Measurements from ENCODE around the gene NDUFAF3.
A peak's percentile ranks its signal among the peaks of the same experiment; 100 is the strongest.

The NDUFAF3 gene

DNA sequence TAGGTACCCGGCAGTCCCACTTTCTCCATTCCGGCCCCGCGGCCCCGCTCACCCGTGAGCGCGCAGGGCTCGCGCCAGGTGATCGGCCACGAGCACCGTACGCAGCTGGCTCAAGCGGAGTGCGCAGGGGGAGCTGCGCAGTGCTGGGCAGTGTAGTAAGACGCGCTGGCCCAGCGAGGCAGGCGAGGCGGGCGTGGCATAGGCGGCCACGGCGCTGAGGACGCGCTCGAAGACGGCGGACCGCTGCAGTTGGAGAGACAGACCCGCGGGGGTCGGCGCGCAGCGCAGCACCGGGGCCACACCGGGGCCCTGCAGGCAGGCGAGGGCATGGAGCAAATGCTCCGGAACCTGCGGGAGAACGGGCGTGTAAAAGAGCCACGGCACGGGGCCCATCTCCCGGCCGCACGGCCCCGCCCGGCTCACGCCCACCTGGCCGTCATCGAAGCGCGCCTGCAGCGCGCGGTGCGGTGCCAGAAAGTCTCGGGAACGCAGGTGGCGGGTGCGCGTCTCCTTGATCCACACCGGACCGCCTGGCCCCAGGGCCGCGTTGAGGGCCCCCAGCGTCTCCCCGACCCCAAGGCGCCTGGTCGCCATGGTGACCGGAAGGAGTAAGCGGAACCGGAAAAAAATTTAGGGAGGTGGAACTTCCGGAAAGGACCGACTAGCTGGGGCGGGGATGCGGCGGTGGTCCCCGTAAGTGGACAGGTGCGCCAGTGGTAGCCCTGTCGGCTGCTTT lies 3.8 kb upstream of the NDUFAF3 start, which contains the start of gene DALRD3:
DALRD3 (minus strand) TSS at position 610 of the 736 bp plus-strand sequence; CDS start at position 594, 16 bp downstream.
- peak; percentile 70 for DNase-seq (ENCODE audit: low spot score)

- DNase-seq (ENCODE audit: low spot score), result no peak
These were observed 3.3 kb upstream of the NDUFAF3 start for GRCh38 chr3:49018707-49019006.

DNA sequence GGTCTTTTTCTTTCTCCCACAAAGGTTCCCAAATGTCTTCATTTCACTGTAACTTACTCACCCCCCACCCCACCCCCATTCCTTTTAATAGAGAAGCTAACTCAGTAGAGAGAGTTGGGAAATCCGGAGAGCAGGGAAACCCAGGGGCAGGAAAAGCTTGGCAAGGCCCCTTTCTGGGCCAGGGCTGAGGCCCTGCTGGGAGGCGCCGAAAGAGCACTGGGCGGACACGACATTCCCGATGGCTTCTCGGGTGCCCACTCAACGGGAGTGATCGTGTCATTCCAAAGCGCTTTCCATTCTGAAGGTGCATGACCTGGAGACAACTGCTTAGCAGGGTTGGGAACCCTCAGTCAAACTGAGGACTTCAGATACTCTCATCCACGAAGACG lies 2.0 kb upstream of the NDUFAF3 start:
- no peak for DNase-seq (ENCODE audit: low spot score)

- DNase-seq (ENCODE audit: low spot score), result no peak
These were observed 1.4 kb upstream of the NDUFAF3 start for GRCh38 chr3:49020330-49021212.

DNA sequence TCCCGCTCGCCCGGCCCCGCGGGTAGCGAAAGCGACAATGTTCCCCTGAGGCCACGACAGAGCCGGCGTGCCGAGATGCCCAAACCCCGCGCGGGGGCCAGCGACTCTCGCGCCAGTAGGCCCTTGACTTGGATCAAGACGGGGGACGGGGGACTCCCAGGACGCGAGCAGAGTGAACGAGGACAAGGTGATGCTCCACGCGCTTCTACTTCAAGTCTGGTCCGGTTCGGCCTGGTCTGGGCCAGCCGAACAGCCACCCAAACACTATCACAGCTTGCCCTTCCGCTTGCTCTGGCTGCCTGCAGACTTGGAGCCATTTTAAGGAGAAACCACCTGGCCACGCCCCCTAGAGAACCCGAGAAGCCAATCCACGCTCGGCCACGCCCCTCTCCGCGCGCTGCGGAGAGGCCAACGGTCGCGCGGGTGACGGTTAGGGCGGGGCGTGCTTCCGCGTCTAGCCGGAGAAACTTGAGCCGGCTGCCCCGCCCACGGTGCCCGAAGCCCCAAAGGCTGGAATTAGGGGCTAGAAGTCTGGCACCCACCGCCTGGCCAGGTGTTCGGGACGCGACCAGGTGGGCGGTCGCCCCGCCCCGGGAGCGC lies 608 bp upstream of the NDUFAF3 start:
- DNase-seq (ENCODE audit: low spot score), result peak; percentile 98

DNA sequence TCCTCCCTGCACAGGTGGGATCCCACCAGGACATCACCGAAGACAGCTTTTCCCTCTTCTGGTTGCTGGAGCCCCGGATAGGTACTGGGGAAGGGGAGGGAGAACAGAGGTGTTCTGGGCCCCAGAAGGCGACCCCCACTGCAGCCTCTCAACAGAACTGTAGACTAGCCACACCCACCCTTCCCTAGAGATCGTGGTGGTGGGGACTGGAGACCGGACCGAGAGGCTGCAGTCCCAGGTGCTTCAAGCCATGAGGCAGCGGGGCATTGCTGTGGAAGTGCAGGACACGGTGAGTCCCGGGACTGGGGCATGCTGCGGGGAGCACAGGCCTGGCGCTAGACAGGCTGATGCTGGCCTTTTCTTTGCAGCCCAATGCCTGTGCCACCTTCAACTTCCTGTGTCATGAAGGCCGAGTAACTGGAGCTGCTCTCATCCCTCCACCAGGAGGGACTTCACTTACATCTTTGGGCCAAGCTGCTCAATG lies 809 bp downstream of the NDUFAF3 start:
- DNase-seq (ENCODE audit: low spot score), result no peak

DNA sequence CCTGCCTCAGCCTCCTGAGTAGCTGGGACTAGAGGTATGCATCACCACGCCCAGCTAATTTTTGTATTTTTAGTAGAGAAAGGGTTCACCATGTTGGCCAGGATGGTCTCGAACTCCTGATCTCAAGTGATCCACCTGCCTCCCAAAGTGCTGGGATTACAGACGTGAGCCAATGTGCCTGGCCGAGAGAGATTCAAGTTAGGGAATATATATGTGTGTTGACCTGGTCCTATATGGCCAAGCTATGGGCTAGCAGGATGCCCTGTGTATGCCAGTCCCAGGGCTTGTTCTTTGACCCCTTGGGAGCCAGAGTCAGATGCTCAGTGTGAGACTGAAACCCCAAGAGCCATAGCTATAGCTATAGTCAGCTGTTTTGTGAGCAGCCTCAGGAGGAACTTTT lies 1.9 kb downstream of the NDUFAF3 start:
- DNase-seq (ENCODE audit: low spot score), result no peak

GRCh38 chr3:49024449-49024848 lies 2.5 kb downstream of the NDUFAF3 start:
- DNase-seq (ENCODE audit: low spot score), result no peak

DNA sequence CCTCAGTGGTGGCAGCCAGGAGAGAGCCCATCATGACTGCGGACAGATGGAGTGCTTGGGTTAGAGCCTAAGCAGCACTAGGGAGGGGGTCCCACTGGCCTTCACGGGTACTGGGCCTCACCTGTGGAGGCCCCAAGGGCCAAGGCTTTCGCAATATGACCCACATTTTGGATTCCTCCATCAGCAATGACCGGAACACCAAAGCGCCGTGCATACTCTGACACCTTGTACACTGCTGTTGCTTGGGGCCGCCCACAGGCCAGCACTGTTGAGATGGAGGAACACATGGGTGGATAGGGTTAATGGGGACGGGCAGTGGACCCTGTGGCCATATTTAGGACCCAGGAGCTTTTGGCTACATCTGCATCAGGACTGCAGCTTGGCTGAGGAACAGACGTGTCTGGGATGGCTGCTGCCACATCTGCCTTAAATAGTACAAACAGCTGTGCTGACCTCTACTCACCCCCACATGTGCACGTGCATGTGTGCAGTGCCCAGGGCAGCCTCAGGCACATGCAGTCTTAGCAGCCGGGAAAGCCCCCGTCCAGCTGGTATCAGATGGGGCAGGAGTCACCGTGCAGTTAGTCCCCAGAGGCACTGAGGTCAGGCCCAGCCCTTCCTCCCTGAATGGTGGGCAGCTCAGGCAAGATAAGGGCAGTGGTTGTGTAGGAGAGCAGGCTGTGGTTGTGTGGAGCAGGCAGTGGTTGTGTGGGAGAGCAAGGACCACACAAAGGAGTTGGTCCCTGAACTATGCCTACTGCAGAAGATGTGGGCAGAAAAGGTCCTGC lies 3.3 kb downstream of the NDUFAF3 start:
- DNase-seq (ENCODE audit: low spot score), result no peak

DNA sequence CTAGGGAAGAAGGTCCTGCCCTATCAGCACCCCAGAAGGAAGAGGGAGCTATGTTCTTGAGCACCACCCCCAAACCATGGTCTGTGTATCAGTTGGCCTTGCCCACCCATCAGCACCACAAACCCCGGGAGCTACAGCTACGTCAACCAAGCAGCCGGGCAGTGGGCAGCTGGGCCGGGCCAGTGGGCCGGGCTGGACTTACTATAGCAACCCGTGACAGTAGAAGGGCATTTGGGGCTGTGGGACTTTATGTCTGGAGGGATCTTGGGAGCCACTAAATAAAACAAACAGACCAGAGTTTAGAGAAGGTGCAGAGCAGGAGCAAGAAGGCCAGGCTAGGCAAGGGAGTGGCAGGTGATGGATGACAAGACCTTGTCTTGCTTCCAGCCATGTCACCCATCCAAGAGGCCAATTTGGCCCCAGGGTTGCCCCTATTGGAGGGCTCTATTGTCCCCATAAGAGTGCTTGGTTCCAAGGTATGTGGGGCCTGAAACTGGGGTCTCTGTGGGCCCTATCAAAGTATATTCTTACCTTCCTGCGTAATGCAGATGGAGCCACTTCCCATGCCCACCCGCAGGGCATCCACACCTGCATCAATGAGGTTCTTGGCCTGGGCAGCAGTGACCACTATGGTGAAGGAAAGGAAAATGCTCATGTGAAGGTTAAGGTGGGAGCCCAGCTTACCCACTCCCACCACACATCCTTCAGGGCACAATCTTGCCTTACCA lies 4.0 kb downstream of the NDUFAF3 start:
- no peak for DNase-seq (ENCODE audit: low spot score)

DNA sequence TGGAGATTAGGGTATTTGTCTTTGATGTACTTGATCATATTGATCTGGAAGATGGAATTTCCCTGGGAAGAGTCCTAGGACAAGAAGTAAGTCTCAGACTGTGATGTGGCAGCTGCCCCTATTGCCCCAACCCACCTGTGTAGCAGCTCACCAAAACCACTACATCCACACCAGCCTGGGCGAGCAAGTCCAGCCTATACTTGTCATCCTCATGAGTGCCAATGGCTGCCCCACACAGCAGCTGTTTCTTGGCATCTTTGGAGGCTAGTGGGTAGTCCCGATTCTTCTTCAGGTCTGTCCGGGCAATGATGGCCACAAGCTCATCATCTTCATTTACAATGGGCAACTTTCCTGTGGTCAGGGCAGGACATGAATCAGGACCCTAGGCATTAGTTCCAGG lies 4.6 kb downstream of the NDUFAF3 start:
- no peak for DNase-seq (ENCODE audit: low spot score)

GRCh38 chr3:49027634-49028033 lies 5.7 kb downstream of the NDUFAF3 start:
- no peak for DNase-seq (ENCODE audit: low spot score)

GRCh38 chr3:49028298-49028672 lies 6.4 kb downstream of the NDUFAF3 start:
- DNase-seq (ENCODE audit: low spot score), result no peak

- DNase-seq (ENCODE audit: low spot score), result peak; percentile 98
These were observed 7.0 kb downstream of the NDUFAF3 start, which contains the start of gene IMPDH2 for GRCh38 chr3:49028673-49029562. TSS of gene IMPDH2 (minus strand) at chr3:49029398. CDS start at chr3:49029350, 48 bp downstream.

GRCh38 chr3:49029563-49029884 lies 7.6 kb downstream of the NDUFAF3 start:
- no peak for DNase-seq (ENCODE audit: low spot score)

DNA sequence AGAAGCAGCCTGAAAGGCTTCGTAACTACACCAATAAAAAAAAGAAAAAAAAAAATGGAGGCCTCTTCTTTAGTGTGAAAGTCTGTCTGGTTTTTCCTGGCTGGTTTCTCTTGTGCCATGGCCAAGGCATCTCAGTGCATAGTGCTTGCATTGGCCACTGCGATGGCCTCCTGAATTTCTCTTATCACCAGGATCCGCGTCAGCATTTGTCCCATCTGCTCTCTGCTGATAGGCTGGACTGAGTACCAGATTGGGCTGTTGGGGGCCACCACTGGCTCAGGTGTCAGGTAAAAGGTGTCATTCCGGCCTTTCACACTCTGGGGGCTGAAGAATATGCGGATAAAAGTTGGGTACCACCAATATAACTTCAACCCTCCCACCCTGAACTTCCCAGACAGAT lies 8.4 kb downstream of the NDUFAF3 start:
- DNase-seq (ENCODE audit: low spot score), result no peak

DNA sequence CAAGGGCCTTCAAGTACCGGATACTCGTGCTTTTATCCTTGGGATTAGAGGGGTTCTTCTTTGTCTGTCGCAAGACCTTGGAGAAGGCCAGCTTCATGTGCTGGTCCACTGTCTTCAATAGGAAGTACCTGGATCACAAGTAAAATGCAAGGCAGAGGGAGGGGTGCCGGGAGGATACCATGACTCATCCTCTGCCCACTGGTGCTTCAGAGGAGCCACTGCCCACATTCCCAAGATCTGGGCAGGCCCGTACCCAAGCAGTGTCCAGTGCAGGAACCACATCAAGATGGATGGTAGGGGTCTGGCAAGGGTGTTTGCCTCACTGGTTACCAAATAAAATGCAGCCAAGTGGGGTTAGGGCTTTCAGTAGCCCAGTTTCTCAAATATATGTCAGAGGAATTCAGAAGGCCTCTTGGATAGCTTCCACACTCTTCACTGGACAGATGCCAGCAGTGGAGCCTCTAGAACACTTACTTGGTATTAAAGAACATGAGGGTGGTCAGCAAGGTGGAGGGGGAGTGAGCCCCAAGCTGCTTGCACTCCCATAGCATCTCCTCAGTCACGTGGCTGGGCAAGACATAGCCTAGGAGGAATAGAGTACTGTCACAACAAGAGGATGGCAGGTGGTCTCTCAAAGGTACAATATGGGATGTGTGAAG lies 10.9 kb downstream of the NDUFAF3 start:
- DNase-seq (ENCODE audit: low spot score), result no peak

- DNase-seq (ENCODE audit: low spot score), result no peak
These were observed 12.7 kb downstream of the NDUFAF3 start for GRCh38 chr3:49034650-49035049.

DNA sequence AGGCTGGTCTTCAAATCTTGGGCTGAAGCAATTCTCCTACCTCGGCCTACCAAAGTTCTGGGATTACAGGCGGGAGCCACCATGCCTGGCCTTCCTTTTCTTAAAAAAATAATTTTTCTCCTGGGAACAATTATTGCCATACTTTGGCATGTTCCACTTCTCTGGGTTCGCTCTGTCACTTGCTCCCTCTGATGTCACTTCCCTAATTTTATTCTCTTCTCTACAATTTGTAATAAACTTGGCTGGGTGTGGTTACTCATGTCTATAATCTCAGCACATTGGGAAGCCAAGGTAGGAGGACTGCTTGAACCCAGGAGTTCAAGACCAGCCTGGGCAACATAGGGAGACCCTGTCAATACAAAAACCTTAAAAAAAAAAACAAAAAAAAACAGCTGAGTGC lies 13.4 kb downstream of the NDUFAF3 start:
- no peak for DNase-seq (ENCODE audit: low spot score)

- DNase-seq (ENCODE audit: low spot score), result no peak
These were observed 31.6 kb downstream of the NDUFAF3 start for GRCh38 chr3:49053543-49053942.

Data from Ammon's horn (tissue), 1 donor.